GM20431 (cell line): ENCODE measurements around the gene PSMD14.

Source experiments
- in situ Hi-C: fragments of 300-500 bp; cut with MseI, MboI; formaldehyde crosslinking; loops from one replicate; pipeline ENCODE4 v1.15.0; 2020; ENCODE audit warnings: low sequenced_read_pairs; ENCODE audit not compliant: unreplicated experiment

Gene PSMD14

GRCh38 chr2:161374446-161374845 is 66.2 kb downstream of the PSMD14 start:
- in situ Hi-C loops, result no loop called here

GRCh38 chr2:161379740-161380139 is 71.5 kb downstream of the PSMD14 start:
- in situ Hi-C loops, result no loop called here

GRCh38 chr2:161381546-161381945 is 73.3 kb downstream of the PSMD14 start:
- in situ Hi-C loops, result no loop called here

GRCh38 chr2:161382747-161383146 is 74.5 kb downstream of the PSMD14 start:
- in situ Hi-C loops, result no loop called here

- in situ Hi-C loops, result no loop called here
Measured at GRCh38 chr2:161384864-161385263, 76.6 kb downstream of the PSMD14 start.

GRCh38 chr2:161386228-161386824 is 78.1 kb downstream of the PSMD14 start:
- in situ Hi-C loops, result no loop called here

- in situ Hi-C loops, result no loop called here
Measured at GRCh38 chr2:161388146-161388779, 80.0 kb downstream of the PSMD14 start.

- in situ Hi-C loops, result no loop called here
Measured at GRCh38 chr2:161391737-161392506, 83.7 kb downstream of the PSMD14 start.

- in situ Hi-C loops, result no loop called here
Measured at GRCh38 chr2:161400076-161400475, 91.9 kb downstream of the PSMD14 start.

- in situ Hi-C loops, result no loop called here
Measured at GRCh38 chr2:161402297-161402696, 94.1 kb downstream of the PSMD14 start.

GRCh38 chr2:161406316-161406715 is 98.1 kb downstream of the PSMD14 start:
- in situ Hi-C loops, result no loop called here

- in situ Hi-C loops, result no loop called here
Measured at GRCh38 chr2:161407597-161407996, 99.4 kb downstream of the PSMD14 start.

- in situ Hi-C loops, result no loop called here
Measured at GRCh38 chr2:161409308-161409907, 101.2 kb downstream of the PSMD14 start.

- in situ Hi-C loops, result no loop called here
Measured at GRCh38 chr2:161412346-161412745, 104.1 kb downstream of the PSMD14 start.

GRCh38 chr2:161414042-161415033 is 106.1 kb downstream of the PSMD14 start:
- in situ Hi-C loops, result no loop called here

- in situ Hi-C loops, result no loop called here
Measured at GRCh38 chr2:161415034-161415986, 107.1 kb downstream of the PSMD14 start.

- in situ Hi-C loops, result no loop called here
Measured at GRCh38 chr2:161415987-161416707, 107.9 kb downstream of the PSMD14 start, which contains the start of gene TBR1. TBR1 (plus strand) TSS chr2:161416297; CDS start chr2:161416411, 114 bp downstream.
